Spleen (tissue), 11 donors: ENCODE results near the gene SFXN2. TPM values are rescaled to one million over a fixed set of nuclear protein-coding genes. Genes with fewer than 3 reads are reported as not detected.
"Not testable (repeated sequence)": the region's sequence is repeated elsewhere in the genome, so short reads cannot be mapped to it uniquely, and the experiment has no call there.

ENCODE experiments used
- DNase-seq: peaks from one replicate; pipeline ENCODE4 v3.0.0-alpha.2; 2020
- H3K27ac ChIP-seq, 8 donors: fragments of 200-600 bp; sonication (generic) in 7 of 8; 1 replicate in 4 of 8; 2 replicates in 4 of 8; pipeline versions ENCODE4 v1.5.0 to v1.8.0; 2016 to 2021; ENCODE audit warnings: inconsistent platforms in 4 of 8, mild to moderate bottlenecking in 4 of 8, moderate library complexity in 1 of 8
- H3K27me3 ChIP-seq, 7 donors: fragments of 200-600 bp; sonication (generic) in 6 of 7; replicated peaks in 1 of 7; 1 replicate in 4 of 7; 2 replicates in 3 of 7; pipeline versions ENCODE4 v1.5.0 to v1.8.0; 2016 to 2021; ENCODE audit warnings: inconsistent platforms in 3 of 7, mild to moderate bottlenecking in 1 of 7
- H3K36me3 ChIP-seq, 6 donors: fragments of 200-600 bp; sonication (generic) in 5 of 6; 1 replicate in 4 of 6; 2 replicates in 2 of 6; pipeline versions ENCODE4 v1.5.0 to v1.8.0; 2016 to 2021; ENCODE audit warnings: inconsistent platforms in 2 of 6
- H3K4me1 ChIP-seq, 6 donors: fragments of 200-600 bp; sonication (generic) in 5 of 6; 1 replicate in 3 of 6; 2 replicates in 3 of 6; pipeline versions ENCODE4 v1.5.0 to v1.8.0; 2016 to 2021; ENCODE audit warnings: inconsistent platforms in 3 of 6
- H3K4me3 ChIP-seq, 8 donors: fragments of 200-600 bp; sonication (generic) in 7 of 8; 1 replicate in 4 of 8; 2 replicates in 4 of 8; pipeline versions ENCODE4 v1.5.0 to v1.8.0; 2016 to 2021; ENCODE audit warnings: inconsistent platforms in 4 of 8, mild to moderate bottlenecking in 4 of 8, moderate library complexity in 2 of 8
- H3K9me3 ChIP-seq, 8 donors: fragments of 200-600 bp; sonication (generic) in 7 of 8; 1 replicate in 4 of 8; 2 replicates in 4 of 8; pipeline versions ENCODE4 v1.5.0 to v1.8.0; 2016 to 2021; ENCODE audit warnings: inconsistent platforms in 4 of 8
- CTCF ChIP-seq, 11 experiments: fragments of 200-600 bp in 7 of 11; fragments of 450-650 bp in 4 of 11; sonication (generic) in 4 of 11; IDR thresholded peaks in 8 of 11; conservative IDR thresholded peaks in 3 of 11; 1 replicate in 7 of 11; 2 replicates in 4 of 11; pipeline versions ENCODE4 v1.4.0 to v1.8.0; 2016 to 2021; ENCODE audit warnings: antibody characterized with exemption in 11 of 11, inconsistent platforms in 4 of 11, mild to moderate bottlenecking in 1 of 11
- POLR2A ChIP-seq, 3 donors: fragments of 450-650 bp; IDR thresholded peaks; one replicate each; pipeline ENCODE4 v1.5.1; 2017; ENCODE audit warnings: antibody characterized with exemption in 3 of 3, mild to moderate bottlenecking in 1 of 3
- POLR2AphosphoS5 ChIP-seq, 3 donors: sonication (generic); formaldehyde crosslinking; IDR thresholded peaks; one replicate each; pipeline ENCODE4 v1.5.1; 2017; ENCODE audit warnings: antibody characterized with exemption in 3 of 3
- WGBS, 5 donors: extraction: QIAGEN DNeasy Blood & Tissue Kit in 3 of 5; methylation state at CpG; one replicate each; pipeline versions ENCODE4 v1.1.5 to v1.1.7; 2013 to 2018; 5-methylcytosine and 5-hydroxymethylcytosine counted together
- intact Hi-C: fragments of 100-400 bp; cut with DNase I; formaldehyde crosslinking; loops from one replicate; pipeline ENCODE4 v1.15.0; 2023; ENCODE audit warnings: low total_unique reads
- polyA plus RNA-seq, 3 donors: library from polyadenylated mRNA; stranded (reverse); fragments of 200-250 nt; gene quantifications; one replicate each; pipeline ENCODE4 v1.2.1, GENCODE V29; 2013
- total RNA-seq, 7 donors: library from RNA; depleted of rRNA in 3 of 7; stranded (reverse); fragments of >200 nt in 3 of 7; fragmentation: NEBNext Ultra II Directional in 4 of 7; extraction: Animal tissue kit (Norgen Biotek cat#: 25700) in 4 of 7; gene quantifications; one replicate each; pipeline versions ENCODE4 v1.1.0 to v1.2.1, GENCODE V29; 2016 to 2021
- donor health status: healthy with polysubstance abuse.
- donor health status: DM: no; HTN: no; CAD: no; lungs with moderate emphysema.
- donor health status: DM: no; HTN: no; CAD: no.
- donor health status: Bipolar disorder and iron deficiency.
- donor health status: healthy.
- donor health status: DM: no; HTN: no; CAD: no.
- donor health status: DM: yes; HTN: yes; CAD: no.

The SFXN2 gene
- total and polyA plus RNA-seq, 10 donors, result 3.0 to 12.8 (median 9.8) TPM

DNA sequence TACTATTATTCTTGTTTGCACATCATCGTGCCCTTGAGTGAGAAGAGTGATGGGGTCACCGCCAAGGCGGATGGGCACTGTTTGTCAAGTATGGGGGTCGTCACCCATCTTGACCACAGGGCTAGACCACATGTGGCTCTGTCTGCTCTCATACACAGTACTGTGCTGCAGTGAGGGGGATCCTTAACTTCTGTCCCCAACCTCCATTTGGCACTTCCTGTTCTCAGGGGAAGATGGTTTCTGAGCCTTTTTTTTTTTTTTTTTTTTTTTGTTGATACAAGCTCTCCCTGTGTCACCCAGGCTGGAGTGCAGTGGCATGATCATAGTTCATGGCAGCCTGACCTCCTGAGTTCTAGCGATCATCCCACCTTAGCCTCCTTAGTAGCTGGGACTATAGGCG, 42.9 kb downstream of the SFXN2 start:
- 89 to 95% (median 91%) methylated on average over 6 of the region's 6 CpGs for WGBS, 5 donors

DNA sequence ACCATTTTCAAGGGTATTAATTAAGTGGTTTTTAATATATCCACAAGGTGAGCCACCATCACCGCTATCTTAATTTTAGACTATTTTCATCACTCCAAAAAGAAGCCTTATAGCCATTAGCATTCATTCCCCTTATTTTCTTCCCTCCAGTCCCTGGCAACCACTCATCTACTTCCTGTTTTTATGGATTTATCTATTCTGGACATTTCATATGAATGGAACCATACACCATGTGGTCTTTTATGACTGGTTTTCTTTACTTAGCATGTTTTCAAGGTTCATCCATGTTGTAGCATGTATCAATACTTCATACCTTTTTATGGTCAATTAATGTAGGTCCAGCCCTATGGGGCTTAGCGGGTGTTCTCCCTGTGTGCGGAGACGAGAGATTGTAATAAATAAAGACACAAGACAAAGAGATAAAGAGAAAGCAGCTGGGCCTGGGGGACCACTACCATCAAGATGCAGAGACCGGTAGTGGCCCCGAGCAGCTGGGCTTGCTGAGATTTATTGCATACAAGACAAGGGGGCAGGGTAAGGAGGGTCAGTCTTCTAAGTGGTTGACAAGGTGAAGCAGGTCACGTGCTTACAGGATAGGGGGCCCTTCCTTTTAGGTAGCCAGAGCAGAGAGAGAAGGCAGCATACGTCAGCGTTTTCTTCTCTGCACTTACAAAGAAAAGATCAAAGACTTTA, 44.0 kb downstream of the SFXN2 start:
- DNase-seq, result no peak
- intact Hi-C loops, result no loop called here
- Histone ChIP-seq H3K4me1 (peaks cover under 1 to 85% (median 25%) of the 10 kb centered on the region in 6 donors), H3K27ac (peak overlapping the region in 5 of 8 donors; percentile 29 to 72 (median 45)), H3K4me3 (no peak overlapping the region), H3K9me3 (peaks cover 0 to 5% (median 0%) of the 10 kb centered on the region in 8 donors), H3K27me3 (no peaks in the 10 kb centered on the region), H3K36me3 (peaks cover 0 to 53% (median 1%) of the 10 kb centered on the region in 6 donors)
- TF ChIP-seq POLR2A (IDR thresholded peaks at IDR 0.05) (no peak), POLR2AphosphoS5 (IDR thresholded peaks at IDR 0.05) (no peak), CTCF (IDR thresholded peaks at IDR 0.05 in 8 of 11, conservative IDR thresholded peaks at IDR 0.05 in 3 of 11) (no peak)
- WGBS, 5 donors, result 67 to 86% (median 76%) methylated on average over 9 of the region's 9 CpGs

More for the DNA sequence above, 42.9 kb downstream of the SFXN2 start:
- no peak for TF ChIP-seq CTCF (IDR thresholded peaks at IDR 0.05 in 8 of 11, conservative IDR thresholded peaks at IDR 0.05 in 3 of 11)
- TF ChIP-seq POLR2AphosphoS5 (IDR thresholded peaks at IDR 0.05), result no peak
- TF ChIP-seq POLR2A (IDR thresholded peaks at IDR 0.05), result no peak
- Histone ChIP-seq H3K27me3 (no peaks in the 10 kb centered on the region), H3K9me3 (peaks cover 0 to 5% (median 0%) of the 10 kb centered on the region in 8 donors), H3K4me1 (peaks cover 8 to 85% (median 34%) of the 10 kb centered on the region in 6 donors), H3K4me3 (no peak overlapping the region), H3K27ac (peak overlapping the region in 3 of 8 donors; percentile 8 to 38 (median 14)), H3K36me3 (peaks cover 0 to 43% (median under 1%) of the 10 kb centered on the region in 6 donors)
- peak; percentile 5 for DNase-seq
- intact Hi-C loops, result no loop called here

- H3K9me3 ChIP-seq, H3K27me3 ChIP-seq, H3K4me3 ChIP-seq, DNase-seq, intact Hi-C loops: not testable (repeated sequence)
- H3K27ac ChIP-seq, result peak overlapping the region in 6 of 8 donors; percentile 13 to 72 (median 40)
- peaks cover 0 to 58% (median 3%) of the 10 kb centered on the region in 6 donors for H3K36me3 ChIP-seq
- TF ChIP-seq POLR2AphosphoS5 (IDR thresholded peaks at IDR 0.05), result peak in 1 of 3 donors; percentile 62
- WGBS, 5 donors, result 54 to 87% (median 66%) methylated on average over 5 to 11 of the region's 12 CpGs
- H3K4me1 ChIP-seq, result peaks cover 0 to 85% (median 24%) of the 10 kb centered on the region in 6 donors
These were observed 44.5 kb downstream of the SFXN2 start for GRCh38 chr10:102758933-102759262.

- intact Hi-C loops, result no loop called here
- Histone ChIP-seq H3K4me1 (peaks cover 3 to 85% (median 24%) of the 10 kb centered on the region in 6 donors), H3K36me3 (peaks cover 0 to 55% (median 3%) of the 10 kb centered on the region in 6 donors), H3K27ac (peak overlapping the region in 5 of 8 donors; percentile 13 to 72 (median 36)), H3K9me3 (peaks cover 0 to 5% (median 0%) of the 10 kb centered on the region in 8 donors), H3K4me3 (no peak overlapping the region), H3K27me3 (no peaks in the 10 kb centered on the region)
- no peak for TF ChIP-seq CTCF (IDR thresholded peaks at IDR 0.05 in 8 of 11, conservative IDR thresholded peaks at IDR 0.05 in 3 of 11)
- TF ChIP-seq POLR2A (IDR thresholded peaks at IDR 0.05), result no peak
- TF ChIP-seq POLR2AphosphoS5 (IDR thresholded peaks at IDR 0.05), result no peak
- WGBS, 5 donors, result 85 to 97% (median 94%) methylated on average over 3 of the region's 3 CpGs
- DNase-seq, result no peak
These were observed 45.2 kb downstream of the SFXN2 start for GRCh38 chr10:102759497-102760210.
